ENCODE results near the gene RUNX1.

GRCh38 chr21:34862951-34863350 lies 186.2 kb downstream of the RUNX1 start:
- TF ChIP-seq POLR2A (IDR thresholded peaks at IDR 0.05), result no peak
- no peak for TF ChIP-seq CTCF (IDR thresholded peaks at IDR 0.05)
- no peak for TF ChIP-seq POLR2AphosphoS5 (IDR thresholded peaks at IDR 0.05)
